LNCAP (cell line): ENCODE results near the gene NEK11.

ENCODE experiments used
- TF ChIP-seq, protein P1 (sequence below): fragments of 450-650 bp; IDR thresholded peaks from 2 replicates; pipeline ENCODE4 v1.5.1; 2017; ENCODE audit warnings: mild to moderate bottlenecking

NEK11 gene

DNA sequence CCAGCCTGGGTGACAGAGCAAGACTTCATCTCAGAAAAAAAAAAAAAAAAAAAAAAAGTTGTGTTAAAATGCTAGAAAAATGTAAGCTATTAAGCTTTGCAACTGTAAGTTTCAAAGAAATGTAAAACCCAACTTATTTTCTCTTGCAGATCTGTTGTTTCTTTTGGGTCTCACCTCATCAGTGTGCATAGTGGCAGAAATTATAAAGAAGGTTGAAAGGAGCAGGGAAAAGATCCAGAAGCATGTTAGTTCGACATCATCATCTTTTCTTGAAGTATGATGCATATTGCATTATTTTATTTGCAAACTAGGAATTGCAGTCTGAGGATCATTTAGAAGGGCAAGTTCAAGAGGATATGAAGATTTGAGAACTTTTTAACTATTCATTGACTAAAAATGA is 25.6 kb upstream of the NEK11 start:
- TF ChIP-seq, protein P1, sequence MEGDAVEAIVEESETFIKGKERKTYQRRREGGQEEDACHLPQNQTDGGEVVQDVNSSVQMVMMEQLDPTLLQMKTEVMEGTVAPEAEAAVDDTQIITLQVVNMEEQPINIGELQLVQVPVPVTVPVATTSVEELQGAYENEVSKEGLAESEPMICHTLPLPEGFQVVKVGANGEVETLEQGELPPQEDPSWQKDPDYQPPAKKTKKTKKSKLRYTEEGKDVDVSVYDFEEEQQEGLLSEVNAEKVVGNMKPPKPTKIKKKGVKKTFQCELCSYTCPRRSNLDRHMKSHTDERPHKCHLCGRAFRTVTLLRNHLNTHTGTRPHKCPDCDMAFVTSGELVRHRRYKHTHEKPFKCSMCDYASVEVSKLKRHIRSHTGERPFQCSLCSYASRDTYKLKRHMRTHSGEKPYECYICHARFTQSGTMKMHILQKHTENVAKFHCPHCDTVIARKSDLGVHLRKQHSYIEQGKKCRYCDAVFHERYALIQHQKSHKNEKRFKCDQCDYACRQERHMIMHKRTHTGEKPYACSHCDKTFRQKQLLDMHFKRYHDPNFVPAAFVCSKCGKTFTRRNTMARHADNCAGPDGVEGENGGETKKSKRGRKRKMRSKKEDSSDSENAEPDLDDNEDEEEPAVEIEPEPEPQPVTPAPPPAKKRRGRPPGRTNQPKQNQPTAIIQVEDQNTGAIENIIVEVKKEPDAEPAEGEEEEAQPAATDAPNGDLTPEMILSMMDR, result no peak

DNA sequence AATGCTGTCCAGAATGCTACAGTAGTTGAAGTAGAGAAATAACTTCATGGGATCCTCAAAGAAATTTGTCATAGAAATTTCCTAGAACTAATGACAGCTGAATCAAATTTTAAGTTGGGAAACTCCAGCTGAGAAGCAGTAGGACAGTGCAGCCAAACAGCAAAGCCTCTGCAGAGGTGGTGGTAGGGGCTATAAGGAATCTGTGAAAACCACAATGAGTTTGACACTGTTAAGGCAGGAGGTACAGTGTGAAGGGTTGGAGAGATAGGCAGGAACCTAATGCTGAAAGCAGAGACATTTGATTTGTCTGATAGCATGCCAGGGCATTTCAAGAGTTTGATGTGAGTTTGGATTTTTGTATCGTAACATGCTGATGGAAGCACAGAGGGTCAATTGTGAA is 22.1 kb upstream of the NEK11 start:
- TF ChIP-seq, protein P1, result no peak

DNA sequence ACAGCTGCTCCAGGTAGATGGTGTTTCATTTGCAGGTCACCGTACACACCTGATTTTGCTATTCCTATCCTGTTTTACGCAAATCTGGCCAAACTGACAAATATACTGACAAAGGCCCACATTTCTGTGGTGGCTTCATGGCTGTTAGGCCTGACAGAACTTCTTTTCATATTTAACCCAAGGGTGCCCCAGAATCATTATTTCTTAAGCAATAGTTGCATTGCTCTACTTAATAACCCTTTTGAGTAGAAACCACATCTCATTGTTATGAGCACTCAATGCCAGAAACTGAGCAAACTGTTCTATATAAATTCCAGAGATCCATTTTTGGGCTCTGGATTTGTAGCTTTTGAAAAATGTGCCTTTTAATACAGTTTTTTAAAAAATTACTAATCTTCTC is 19.4 kb upstream of the NEK11 start:
- TF ChIP-seq, protein P1, result no peak

- TF ChIP-seq, protein P1, result no peak
Measured at GRCh38 chr3:131007782-131008181, 18.9 kb upstream of the NEK11 start.

GRCh38 chr3:131008326-131008725 is 18.4 kb upstream of the NEK11 start:
- TF ChIP-seq, protein P1, result no peak

DNA sequence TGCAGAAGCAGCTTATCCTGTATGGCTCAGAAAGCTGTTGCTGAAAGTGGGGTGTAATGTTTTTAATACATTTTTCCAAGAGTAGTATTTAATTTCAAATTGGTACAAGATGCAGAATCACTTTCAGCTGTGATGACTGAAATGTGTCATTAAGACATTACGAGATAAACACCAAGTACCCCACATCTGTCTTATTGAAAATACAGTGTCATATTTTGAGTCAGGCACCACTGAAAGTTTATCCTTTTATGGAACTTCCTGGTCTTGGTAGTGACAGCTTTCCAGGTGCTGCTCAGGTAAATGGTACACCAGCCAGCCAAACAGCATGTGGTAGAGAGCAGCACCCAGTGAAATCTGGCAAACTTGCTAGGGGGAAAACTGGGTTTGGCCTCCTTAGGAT is 17.0 kb upstream of the NEK11 start:
- TF ChIP-seq, protein P1, result no peak

GRCh38 chr3:131018970-131019369 is 7.7 kb upstream of the NEK11 start:
- TF ChIP-seq, protein P1, result no peak

DNA sequence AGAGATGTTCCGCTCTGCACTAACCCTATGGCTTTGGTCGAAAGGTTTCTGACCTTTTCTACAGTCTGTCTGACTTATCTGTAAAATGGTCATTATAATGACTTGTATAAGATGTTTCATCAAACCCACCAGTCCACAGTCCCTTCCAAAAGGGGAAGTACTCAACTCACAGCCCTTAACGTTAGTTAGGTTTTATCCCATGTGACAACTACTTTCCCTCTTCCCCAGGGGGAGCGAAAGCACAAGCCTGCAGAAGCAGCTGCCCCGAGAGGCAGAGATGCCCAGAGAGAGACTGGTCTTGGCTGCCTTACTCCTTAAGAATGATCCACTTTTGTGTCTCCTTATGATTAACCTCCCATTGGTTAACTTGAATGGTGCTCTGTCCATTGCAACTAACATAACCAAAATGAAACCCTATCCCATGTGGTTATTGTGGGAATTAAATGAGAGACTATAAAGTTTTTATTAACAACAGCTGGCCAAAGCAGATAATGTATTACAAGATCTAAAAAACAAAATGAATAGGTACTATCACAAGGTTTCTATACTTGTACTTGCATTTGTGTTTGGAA is 6.5 kb upstream of the NEK11 start:
- TF ChIP-seq, protein P1, result no peak
